ENCODE measurements around the gene FLT1.

GRCh38 chr13:28464861-28465460 is 30.0 kb downstream of the FLT1 start:
- TF ChIP-seq CTCF (IDR thresholded peaks at IDR 0.05; ENCODE audit: low read depth, low read length, poor library complexity, severe bottlenecking), result no peak
- TF ChIP-seq EZH2phosphoT487 (IDR thresholded peaks at IDR 0.05; ENCODE audit: borderline replicate concordance, low read length), result no peak

Measured in DOHH2 (cell line).